Neural progenitor cell (in vitro differentiated cells): ENCODE results near the gene TMEM200B. TPM values are rescaled to one million over a fixed set of nuclear protein-coding genes. Genes with fewer than 3 reads are reported as not detected.
A peak's percentile ranks its signal among the peaks of the same experiment; 100 is the strongest.

ENCODE experiments used
- DNase-seq: peaks from one replicate; pipeline ENCODE4 v3.0.0-alpha.2; 2016; ENCODE audit warnings: low spot score
- H2AFZ ChIP-seq: fragments of 200-600 bp; sonication (generic); replicated peaks from 2 replicates; pipeline ENCODE4 v1.6.1; 2016; ENCODE audit warnings: antibody characterized with exemption
- H3F3A ChIP-seq: fragments of 200-600 bp; sonication (generic); 2 replicates; pipeline ENCODE4 v1.6.1; 2016; ENCODE audit warnings: antibody characterized with exemption, low read depth
- H3K27ac ChIP-seq: fragments of 200-600 bp; sonication (generic); 2 replicates; pipeline ENCODE4 v1.5.1; 2016; ENCODE audit warnings: mild to moderate bottlenecking
- H3K27me3 ChIP-seq: fragments of 200-600 bp; sonication (generic); 2 replicates; pipeline ENCODE4 v1.6.1; 2016; ENCODE audit warnings: mild to moderate bottlenecking, moderate library complexity
- H3K36me3 ChIP-seq: fragments of 200-600 bp; sonication (generic); 2 replicates; pipeline ENCODE4 v1.5.1; 2016
- H3K4me1 ChIP-seq: fragments of 200-600 bp; sonication (generic); 2 replicates; pipeline ENCODE4 v1.6.1; 2016; ENCODE audit warnings: mixed run types
- H3K4me2 ChIP-seq: fragments of 200-600 bp; sonication (generic); 2 replicates; pipeline ENCODE4 v1.6.1; 2016
- H3K4me3 ChIP-seq: fragments of 200-600 bp; sonication (generic); 2 replicates; pipeline ENCODE4 v1.5.1; 2016
- H3K79me2 ChIP-seq: fragments of 200-600 bp; sonication (generic); 2 replicates; pipeline ENCODE4 v1.6.1; 2016; ENCODE audit warnings: low read depth
- H3K9ac ChIP-seq: fragments of 200-600 bp; sonication (generic); 2 replicates; pipeline ENCODE4 v1.6.1; 2016
- H3K9me3 ChIP-seq: fragments of 200-600 bp; sonication (generic); 2 replicates; pipeline ENCODE4 v1.5.1; 2016; ENCODE audit warnings: low read depth
- H4K20me1 ChIP-seq: fragments of 200-600 bp; sonication (generic); 2 replicates; pipeline ENCODE4 v1.6.1; 2016; ENCODE audit warnings: low read depth
- H3K27ac Mint-ChIP-seq: 3 replicates; pipeline ENCODE4 v1.8.0; 2021; ENCODE audit warnings: mixed read lengths
- H3K27me3 Mint-ChIP-seq: 2 replicates; pipeline ENCODE4 v1.8.0; 2022; ENCODE audit warnings: low read depth, mild to moderate bottlenecking, inconsistent platforms, moderate library complexity, mixed read lengths; ENCODE audit not compliant: insufficient read depth
- H3K36me3 Mint-ChIP-seq: 3 replicates; pipeline ENCODE4 v1.8.0; 2021; ENCODE audit warnings: mixed read lengths
- H3K4me1 Mint-ChIP-seq: 3 replicates; pipeline ENCODE4 v1.8.0; 2021; ENCODE audit warnings: mixed read lengths
- H3K4me3 Mint-ChIP-seq: 3 replicates; pipeline ENCODE4 v1.8.0; 2021; ENCODE audit warnings: mild to moderate bottlenecking, moderate library complexity, mixed read lengths
- H3K9me3 Mint-ChIP-seq: 3 replicates; pipeline ENCODE4 v1.8.0; 2020; ENCODE audit warnings: mixed read lengths
- EZH2 ChIP-seq: fragments of 200-600 bp; sonication (generic); IDR thresholded peaks from 2 replicates; pipeline ENCODE4 v1.6.1; 2017; ENCODE audit warnings: antibody characterized with exemption, mild to moderate bottlenecking, moderate library complexity
- EZH2phosphoT487 ChIP-seq: fragments of 200-600 bp; sonication (generic); IDR thresholded peaks from 2 replicates; pipeline ENCODE4 v1.6.1; 2017; ENCODE audit warnings: antibody characterized with exemption
- total RNA-seq: library from RNA; depleted of rRNA; stranded (reverse); fragments of >200 nt; gene quantifications from 2 replicates; pipeline ENCODE4 v1.2.3, GENCODE V29; 2015; ENCODE audit warnings: low replicate concordance
- TF ChIP-seq, protein P1 (sequence below): fragments of 200-600 bp; sonication (generic); IDR thresholded peaks from 2 replicates; pipeline ENCODE4 v1.5.1; 2017; ENCODE audit warnings: antibody characterized with exemption, mild to moderate bottlenecking

The TMEM200B gene
- total RNA-seq, 1 donor from 2014 or later: 0.56 TPM

GRCh38 chr1:29162025-29162424 lies 38.3 kb upstream of the TMEM200B start:
- Mint-ChIP-seq H3K36me3 (peaks cover 24% of the 10 kb centered on the region), H3K27ac (no peak overlapping the region), H3K27me3 (peaks cover 3% of the 10 kb centered on the region), H3K4me3 (no peak overlapping the region), H3K9me3 (no peaks in the 10 kb centered on the region), H3K4me1 (peaks cover 59% of the 10 kb centered on the region)
- H4K20me1 ChIP-seq: peaks cover 73% of the 10 kb centered on the region
- H2AFZ ChIP-seq: no peak overlapping the region
- no peak overlapping the region for H3K9ac ChIP-seq
- TF ChIP-seq EZH2 (no peak), EZH2phosphoT487 (no peak)
- TF ChIP-seq, protein P1, sequence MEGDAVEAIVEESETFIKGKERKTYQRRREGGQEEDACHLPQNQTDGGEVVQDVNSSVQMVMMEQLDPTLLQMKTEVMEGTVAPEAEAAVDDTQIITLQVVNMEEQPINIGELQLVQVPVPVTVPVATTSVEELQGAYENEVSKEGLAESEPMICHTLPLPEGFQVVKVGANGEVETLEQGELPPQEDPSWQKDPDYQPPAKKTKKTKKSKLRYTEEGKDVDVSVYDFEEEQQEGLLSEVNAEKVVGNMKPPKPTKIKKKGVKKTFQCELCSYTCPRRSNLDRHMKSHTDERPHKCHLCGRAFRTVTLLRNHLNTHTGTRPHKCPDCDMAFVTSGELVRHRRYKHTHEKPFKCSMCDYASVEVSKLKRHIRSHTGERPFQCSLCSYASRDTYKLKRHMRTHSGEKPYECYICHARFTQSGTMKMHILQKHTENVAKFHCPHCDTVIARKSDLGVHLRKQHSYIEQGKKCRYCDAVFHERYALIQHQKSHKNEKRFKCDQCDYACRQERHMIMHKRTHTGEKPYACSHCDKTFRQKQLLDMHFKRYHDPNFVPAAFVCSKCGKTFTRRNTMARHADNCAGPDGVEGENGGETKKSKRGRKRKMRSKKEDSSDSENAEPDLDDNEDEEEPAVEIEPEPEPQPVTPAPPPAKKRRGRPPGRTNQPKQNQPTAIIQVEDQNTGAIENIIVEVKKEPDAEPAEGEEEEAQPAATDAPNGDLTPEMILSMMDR: no peak
- no peak overlapping the region for H3K27ac ChIP-seq
- no peak for DNase-seq
- H3K9me3 ChIP-seq: no peaks in the 10 kb centered on the region
- no peak overlapping the region for H3K4me2 ChIP-seq
- no peaks in the 10 kb centered on the region for H3K27me3 ChIP-seq
- H3F3A ChIP-seq: peaks cover 42% of the 10 kb centered on the region
- H3K79me2 ChIP-seq: peaks cover 91% of the 10 kb centered on the region
- H3K4me3 ChIP-seq: no peak overlapping the region
- peaks cover 28% of the 10 kb centered on the region for H3K36me3 ChIP-seq
- H3K4me1 ChIP-seq: peaks cover 34% of the 10 kb centered on the region

DNA sequence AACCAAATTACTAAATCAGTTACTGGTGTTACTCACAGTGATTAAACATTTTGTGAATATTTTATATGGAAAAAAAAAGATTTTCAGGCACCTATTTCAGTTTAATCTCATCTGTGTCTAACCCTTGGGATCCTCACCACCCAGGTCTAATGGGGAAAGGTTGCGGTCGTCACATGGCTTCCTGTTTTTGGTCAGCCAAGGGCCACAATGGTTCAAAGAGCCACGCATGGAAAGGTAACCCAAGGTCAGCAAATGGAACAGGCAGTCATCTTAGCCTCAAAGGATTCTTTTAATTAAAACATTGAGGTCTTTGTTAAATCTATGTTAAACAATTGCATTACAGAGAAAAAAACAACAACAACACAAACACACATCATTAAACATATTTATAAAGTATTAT lies 36.1 kb upstream of the TMEM200B start:
- H3K4me1 ChIP-seq: peaks cover 12% of the 10 kb centered on the region
- no peaks in the 10 kb centered on the region for H3K27me3 ChIP-seq
- TF ChIP-seq EZH2phosphoT487: no peak
- no peak for TF ChIP-seq EZH2
- TF ChIP-seq, protein P1: no peak
- H3K27ac ChIP-seq: no peak overlapping the region
- H3K9me3 ChIP-seq: no peaks in the 10 kb centered on the region
- no peak overlapping the region for H3K4me3 Mint-ChIP-seq
- DNase-seq: no peak
- H3K79me2 ChIP-seq: peaks cover 85% of the 10 kb centered on the region
- H3K27ac Mint-ChIP-seq: no peak overlapping the region
- no peak overlapping the region for H3K4me2 ChIP-seq
- no peak overlapping the region for H2AFZ ChIP-seq
- H3F3A ChIP-seq: peaks cover 20% of the 10 kb centered on the region
- no peak overlapping the region for H3K9ac ChIP-seq
- peaks cover 44% of the 10 kb centered on the region for H3K4me1 Mint-ChIP-seq
- H3K9me3 Mint-ChIP-seq: no peaks in the 10 kb centered on the region
- H4K20me1 ChIP-seq: peaks cover 55% of the 10 kb centered on the region
- H3K4me3 ChIP-seq: no peak overlapping the region
- peaks cover 32% of the 10 kb centered on the region for H3K36me3 ChIP-seq
- H3K27me3 Mint-ChIP-seq: peaks cover 3% of the 10 kb centered on the region
- H3K36me3 Mint-ChIP-seq: peaks cover 30% of the 10 kb centered on the region

GRCh38 chr1:29157269-29157601 lies 33.5 kb upstream of the TMEM200B start:
- H3K27ac ChIP-seq: peak overlapping the region; percentile 64

More at GRCh38 chr1:29157269-29157601, 33.5 kb upstream of the TMEM200B start:
- Histone ChIP-seq H4K20me1 (peaks cover 32% of the 10 kb centered on the region), H3K79me2 (peaks cover 64% of the 10 kb centered on the region), H3K4me3 (no peak overlapping the region), H3K4me2 (no peak overlapping the region), H3K36me3 (peaks cover 36% of the 10 kb centered on the region), H3K9me3 (no peaks in the 10 kb centered on the region), H3K9ac (no peak overlapping the region), H3F3A (peaks cover 13% of the 10 kb centered on the region), H3K27me3 (no peaks in the 10 kb centered on the region), H2AFZ (no peak overlapping the region), H3K4me1 (peaks cover 4% of the 10 kb centered on the region)
- Mint-ChIP-seq H3K36me3 (peaks cover 38% of the 10 kb centered on the region), H3K4me1 (peaks cover 20% of the 10 kb centered on the region), H3K27me3 (peaks cover 3% of the 10 kb centered on the region), H3K27ac (peak overlapping the region; percentile 96), H3K4me3 (no peak overlapping the region), H3K9me3 (no peaks in the 10 kb centered on the region)
- no peak for DNase-seq
- TF ChIP-seq EZH2phosphoT487 (no peak), EZH2 (no peak)
- TF ChIP-seq, protein P1: no peak
